Liver (tissue), 9 donors: ENCODE data around the gene CSRP1. TPM values are rescaled to one million over a fixed set of nuclear protein-coding genes. Genes with fewer than 3 reads are reported as not detected.

Source experiments
- DNase-seq: peaks from one replicate; pipeline ENCODE4 v3.0.0-alpha.2; 2017; ENCODE audit warnings: low spot score
- H3K27ac ChIP-seq, 2 donors: one replicate each; pipeline ENCODE4 v1.7.0; 2013; ENCODE audit warnings: inconsistent platforms in 2 of 2, low read length in 2 of 2, control low read depth in 1 of 2, low read depth in 1 of 2, mild to moderate bottlenecking in 1 of 2
- H3K27me3 ChIP-seq, 4 donors: one replicate each; pipeline versions ENCODE4 v1.6.1 to v1.7.0; 2013; ENCODE audit warnings: low read length in 3 of 4, inconsistent platforms in 1 of 4, mild to moderate bottlenecking in 1 of 4, moderate library complexity in 1 of 4; ENCODE audit not compliant: control insufficient read depth in 4 of 4, insufficient read depth in 4 of 4
- H3K36me3 ChIP-seq, 4 donors: one replicate each; pipeline versions ENCODE4 v1.6.1 to v1.7.0; 2013; ENCODE audit warnings: low read length in 3 of 4, mild to moderate bottlenecking in 3 of 4, low read depth in 1 of 4, moderate library complexity in 1 of 4; ENCODE audit not compliant: control insufficient read depth in 4 of 4, insufficient read depth in 3 of 4
- H3K4me1 ChIP-seq, 4 donors: one replicate each; pipeline versions ENCODE4 v1.6.1 to v1.7.0; 2013; ENCODE audit warnings: low read length in 3 of 4, mild to moderate bottlenecking in 3 of 4, moderate library complexity in 1 of 4; ENCODE audit not compliant: control insufficient read depth in 4 of 4, insufficient read depth in 4 of 4
- H3K4me3 ChIP-seq, 3 donors: one replicate each; pipeline versions ENCODE4 v1.6.1 to v1.7.0; 2013; ENCODE audit warnings: low read length in 3 of 3, control low read depth in 1 of 3, low read depth in 1 of 3, mild to moderate bottlenecking in 1 of 3
- H3K9ac ChIP-seq, 2 donors: one replicate each; pipeline ENCODE4 v1.7.0; 2013; ENCODE audit warnings: low read length in 2 of 2, mild to moderate bottlenecking in 2 of 2, moderate library complexity in 2 of 2, control low read depth in 1 of 2, low read depth in 1 of 2
- H3K9me3 ChIP-seq, 4 donors: one replicate each; pipeline versions ENCODE4 v1.6.1 to v1.7.0; 2013; ENCODE audit warnings: low read length in 3 of 4; ENCODE audit not compliant: control insufficient read depth in 4 of 4
- EGR1 ChIP-seq, 2 donors: IDR thresholded peaks; 2 replicates each; pipeline ENCODE4 v1.6.1; 2016 to 2018; ENCODE audit warnings: antibody characterized with exemption in 2 of 2, low read depth in 2 of 2
- FOXA1 ChIP-seq: IDR thresholded peaks from 2 replicates; pipeline ENCODE4 v1.6.1; 2016; ENCODE audit warnings: antibody characterized with exemption
- FOXA2 ChIP-seq: IDR thresholded peaks from 2 replicates; pipeline ENCODE4 v1.6.1; 2016; ENCODE audit warnings: antibody characterized with exemption
- GABPA ChIP-seq, 2 donors: IDR thresholded peaks in 1 of 2; conservative IDR thresholded peaks in 1 of 2; 2 replicates each; pipeline ENCODE4 v1.6.1; 2016; ENCODE audit warnings: antibody characterized with exemption in 2 of 2, mild to moderate bottlenecking in 1 of 2, moderate library complexity in 1 of 2
- HNF4A ChIP-seq, 2 donors: conservative IDR thresholded peaks; 2 replicates each; pipeline ENCODE4 v1.6.1; 2016; ENCODE audit warnings: antibody characterized with exemption in 2 of 2, mild to moderate bottlenecking in 2 of 2
- JUND ChIP-seq, 2 donors: IDR thresholded peaks; 2 replicates each; pipeline ENCODE4 v1.6.1; 2016; ENCODE audit warnings: antibody characterized with exemption in 2 of 2
- MAX ChIP-seq: IDR thresholded peaks from 2 replicates; pipeline ENCODE4 v1.6.1; 2016; ENCODE audit warnings: antibody characterized with exemption
- NR2F2 ChIP-seq: IDR thresholded peaks from 2 replicates; pipeline ENCODE4 v1.6.1; 2016; ENCODE audit warnings: antibody characterized with exemption
- RAD21 ChIP-seq, 2 donors: IDR thresholded peaks; 2 replicates each; pipeline ENCODE4 v1.6.1; 2016; ENCODE audit warnings: antibody characterized with exemption in 2 of 2, mild to moderate bottlenecking in 2 of 2
- REST ChIP-seq: IDR thresholded peaks from 2 replicates; pipeline ENCODE4 v1.6.1; 2016; ENCODE audit warnings: antibody characterized with exemption, mild to moderate bottlenecking
- RXRA ChIP-seq, 2 donors: IDR thresholded peaks; 2 replicates each; pipeline ENCODE4 v1.6.1; 2017 to 2018; ENCODE audit warnings: antibody characterized with exemption in 2 of 2, mild to moderate bottlenecking in 1 of 2
- TAF1 ChIP-seq: conservative IDR thresholded peaks from 2 replicates; pipeline ENCODE4 v1.6.1; 2016; ENCODE audit warnings: antibody characterized with exemption, mild to moderate bottlenecking
- ZBTB33 ChIP-seq: IDR thresholded peaks from 2 replicates; pipeline ENCODE4 v1.6.1; 2016; ENCODE audit warnings: antibody characterized with exemption
- WGBS: extraction: QIAGEN DNeasy Blood & Tissue Kit; methylation state at CpG from one replicate; pipeline ENCODE4 v1.1.7; 2013; 5-methylcytosine and 5-hydroxymethylcytosine counted together
- polyA plus RNA-seq, 2 donors: library from polyadenylated mRNA; stranded (reverse) in 1 of 2; unstranded in 1 of 2; fragments of 200-250 nt in 1 of 2; fragments of >200 nt in 1 of 2; fragmentation: Nextera tagmentation in 1 of 2; extraction: Ambion mirVana in 1 of 2; gene quantifications; one replicate each; pipeline versions ENCODE4 v1.2.1 to v1.2.3, GENCODE V29; 2013 to 2015
- total RNA-seq, 2 donors: library from RNA; depleted of rRNA; stranded (reverse); fragments of >200 nt; gene quantifications; one replicate each; pipeline ENCODE4 v1.2.3, GENCODE V29; 2014
- TF ChIP-seq, protein P1 (sequence below): fragments of 150-350 bp; IDR thresholded peaks from 2 replicates; pipeline ENCODE4 v1.5.1; 2017; ENCODE audit warnings: improper control_type of control experiment, low read depth, low read length; ENCODE audit not compliant: missing input control
- donor health status: healthy.
- donor health status: healthy.
- donor health status: healthy.
- donor health status: healthy.
- donor health status: healthy.

The CSRP1 gene
- total and polyA plus RNA-seq, 4 donors, result 42.7 to 96.9 (median 68.3) TPM

- WGBS, result 70% methylated on average over 9 of the region's 9 CpGs
- no peak overlapping the region for H3K9ac ChIP-seq
- H3K36me3 ChIP-seq, result no peaks in the 10 kb centered on the region
- no peak overlapping the region for H3K4me3 ChIP-seq
- H3K27me3 ChIP-seq, result no peaks in the 10 kb centered on the region
- H3K9me3 ChIP-seq, result no peaks in the 10 kb centered on the region
- no peak for DNase-seq
- H3K27ac ChIP-seq, result no peak overlapping the region
- H3K4me1 ChIP-seq, result no peaks in the 10 kb centered on the region
- TF ChIP-seq NR2F2 (no peak), HNF4A (conservative IDR thresholded peaks at IDR 0.05) (no peak), REST (no peak), GABPA (IDR thresholded peaks at IDR 0.05 in 1 of 2, conservative IDR thresholded peaks at IDR 0.05 in 1 of 2) (no peak), RAD21 (IDR thresholded peaks at IDR 0.05) (no peak), RXRA (IDR thresholded peaks at IDR 0.05) (no peak), FOXA2 (no peak), EGR1 (IDR thresholded peaks at IDR 0.05; ENCODE audit: low read depth in 2 of 2) (no peak), JUND (IDR thresholded peaks at IDR 0.05) (no peak), TAF1 (no peak), MAX (no peak), ZBTB33 (no peak)
- TF ChIP-seq, protein P1, sequence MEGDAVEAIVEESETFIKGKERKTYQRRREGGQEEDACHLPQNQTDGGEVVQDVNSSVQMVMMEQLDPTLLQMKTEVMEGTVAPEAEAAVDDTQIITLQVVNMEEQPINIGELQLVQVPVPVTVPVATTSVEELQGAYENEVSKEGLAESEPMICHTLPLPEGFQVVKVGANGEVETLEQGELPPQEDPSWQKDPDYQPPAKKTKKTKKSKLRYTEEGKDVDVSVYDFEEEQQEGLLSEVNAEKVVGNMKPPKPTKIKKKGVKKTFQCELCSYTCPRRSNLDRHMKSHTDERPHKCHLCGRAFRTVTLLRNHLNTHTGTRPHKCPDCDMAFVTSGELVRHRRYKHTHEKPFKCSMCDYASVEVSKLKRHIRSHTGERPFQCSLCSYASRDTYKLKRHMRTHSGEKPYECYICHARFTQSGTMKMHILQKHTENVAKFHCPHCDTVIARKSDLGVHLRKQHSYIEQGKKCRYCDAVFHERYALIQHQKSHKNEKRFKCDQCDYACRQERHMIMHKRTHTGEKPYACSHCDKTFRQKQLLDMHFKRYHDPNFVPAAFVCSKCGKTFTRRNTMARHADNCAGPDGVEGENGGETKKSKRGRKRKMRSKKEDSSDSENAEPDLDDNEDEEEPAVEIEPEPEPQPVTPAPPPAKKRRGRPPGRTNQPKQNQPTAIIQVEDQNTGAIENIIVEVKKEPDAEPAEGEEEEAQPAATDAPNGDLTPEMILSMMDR, result no peak
Measured at GRCh38 chr1:201555593-201555945, 48.6 kb upstream of the CSRP1 start.

DNA sequence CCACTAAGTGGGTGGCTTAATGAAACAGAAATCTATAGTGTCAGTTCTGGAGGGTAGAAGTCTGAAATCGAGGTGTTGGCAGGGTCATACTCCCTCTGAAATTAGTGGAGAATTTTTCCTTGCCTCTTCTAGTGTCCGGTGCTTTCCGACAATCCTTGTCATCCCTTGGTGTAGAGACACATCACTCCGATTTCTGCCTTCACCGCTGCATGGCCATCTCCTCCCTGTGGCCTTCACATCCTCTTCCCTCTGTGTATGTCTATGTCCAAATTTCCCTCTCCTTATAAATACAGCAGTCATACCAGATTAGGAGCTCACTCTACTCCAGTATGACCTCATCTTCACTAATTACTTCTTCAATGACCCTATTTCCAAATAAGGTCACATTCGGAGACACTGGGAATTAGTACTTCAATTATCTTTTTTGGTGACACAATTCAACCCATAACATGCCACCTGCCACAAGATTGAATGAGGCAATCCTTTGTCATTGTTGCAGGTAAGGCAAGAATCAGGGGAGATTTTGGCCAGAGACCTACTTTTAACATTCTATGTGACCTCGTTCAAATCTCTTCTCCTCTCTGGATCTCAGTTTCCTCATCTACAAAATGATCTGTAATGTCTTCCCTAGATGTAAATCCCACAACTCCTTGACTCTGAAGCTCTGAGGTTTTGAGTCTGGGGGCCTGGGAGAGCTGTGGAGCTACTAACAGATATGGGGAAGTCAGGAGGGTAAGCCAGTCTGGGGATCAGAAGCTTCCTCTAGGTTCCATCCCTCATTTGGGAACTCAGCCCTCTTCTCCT is 48.1 kb upstream of the CSRP1 start:
- no peaks in the 10 kb centered on the region for H3K36me3 ChIP-seq
- no peaks in the 10 kb centered on the region for H3K9me3 ChIP-seq
- TF ChIP-seq RAD21 (IDR thresholded peaks at IDR 0.05) (no peak), FOXA1 (no peak), TAF1 (no peak)
- TF ChIP-seq, protein P1, result no peak
- no peak for DNase-seq
- no peaks in the 10 kb centered on the region for H3K4me1 ChIP-seq
- H3K27me3 ChIP-seq, result no peaks in the 10 kb centered on the region
- WGBS, result 89% methylated on average over 7 of the region's 7 CpGs
- H3K27ac ChIP-seq, result no peak overlapping the region
- H3K9ac ChIP-seq, result no peak overlapping the region
- H3K4me3 ChIP-seq, result no peak overlapping the region
